Measurements from ENCODE around the gene ST3GAL6. TPM values are rescaled to one million over a fixed set of nuclear protein-coding genes. Genes with fewer than 3 reads are reported as not detected.
"Not testable (repeated sequence)": the region's sequence is repeated elsewhere in the genome, so short reads cannot be mapped to it uniquely, and the experiment has no call there.

The ST3GAL6 gene
- polyA plus RNA-seq, 3 donors, result 21.0 to 49.5 (median 22.8) TPM

- Histone ChIP-seq H3K9me3 (replicated peaks in 1 of 2; ENCODE audit: control insufficient read depth in 1 of 2, insufficient read depth in 1 of 2, low read length in 2 of 2) (peaks cover 0 to 5% of the 10 kb centered on the region in 2 donors), H3K27me3 (ENCODE audit: control insufficient read depth in 2 of 2, insufficient read depth in 2 of 2, low read length in 2 of 2) (no peaks in the 10 kb centered on the region), H3K27ac (ENCODE audit: low read depth in 1 of 2, low read length in 2 of 2) (no peak overlapping the region), H3K9ac (ENCODE audit: insufficient read depth, low read length, poor library complexity, severe bottlenecking) (no peak overlapping the region), H4K20me1 (ENCODE audit: insufficient read depth, low read length) (no peaks in the 10 kb centered on the region), H3K4me1 (ENCODE audit: control insufficient read depth in 1 of 2, insufficient read depth in 2 of 2, low read length in 2 of 2) (no peaks in the 10 kb centered on the region), H3K36me3 (replicated peaks in 1 of 2; ENCODE audit: control insufficient read depth in 1 of 2, insufficient read depth in 2 of 2, low read length in 2 of 2) (no peaks in the 10 kb centered on the region), H2AFZ (ENCODE audit: insufficient read depth, low read depth, low read length, poor library complexity, severe bottlenecking) (no peak overlapping the region), H3K79me2 (ENCODE audit: insufficient read depth, low read length) (no peaks in the 10 kb centered on the region), H3K4me3 (replicated peaks in 1 of 3; ENCODE audit: low read depth in 2 of 3, low read length in 3 of 3) (no peak overlapping the region), H3K4me2 (replicated peaks; ENCODE audit: extremely low read depth, low read length, poor library complexity, severe bottlenecking) (no peak overlapping the region)
- intact Hi-C loops (cut with micrococcal nuclease), result no loop called here
- H3K27ac Mint-ChIP-seq, result no peak overlapping the region
- no peaks in the 10 kb centered on the region for H3K36me3 Mint-ChIP-seq
- no CpG with 5 or more reads among the region's 1 CpG for WGBS (ENCODE audit: insufficient coverage)
- no peaks in the 10 kb centered on the region for H3K4me1 Mint-ChIP-seq
- H3K4me3 Mint-ChIP-seq, result no peak overlapping the region
- no peak for DNase-seq
- H3K27me3 Mint-ChIP-seq (ENCODE audit: low read depth in 3 of 3), result no peaks in the 10 kb centered on the region
- TF ChIP-seq, protein P1, sequence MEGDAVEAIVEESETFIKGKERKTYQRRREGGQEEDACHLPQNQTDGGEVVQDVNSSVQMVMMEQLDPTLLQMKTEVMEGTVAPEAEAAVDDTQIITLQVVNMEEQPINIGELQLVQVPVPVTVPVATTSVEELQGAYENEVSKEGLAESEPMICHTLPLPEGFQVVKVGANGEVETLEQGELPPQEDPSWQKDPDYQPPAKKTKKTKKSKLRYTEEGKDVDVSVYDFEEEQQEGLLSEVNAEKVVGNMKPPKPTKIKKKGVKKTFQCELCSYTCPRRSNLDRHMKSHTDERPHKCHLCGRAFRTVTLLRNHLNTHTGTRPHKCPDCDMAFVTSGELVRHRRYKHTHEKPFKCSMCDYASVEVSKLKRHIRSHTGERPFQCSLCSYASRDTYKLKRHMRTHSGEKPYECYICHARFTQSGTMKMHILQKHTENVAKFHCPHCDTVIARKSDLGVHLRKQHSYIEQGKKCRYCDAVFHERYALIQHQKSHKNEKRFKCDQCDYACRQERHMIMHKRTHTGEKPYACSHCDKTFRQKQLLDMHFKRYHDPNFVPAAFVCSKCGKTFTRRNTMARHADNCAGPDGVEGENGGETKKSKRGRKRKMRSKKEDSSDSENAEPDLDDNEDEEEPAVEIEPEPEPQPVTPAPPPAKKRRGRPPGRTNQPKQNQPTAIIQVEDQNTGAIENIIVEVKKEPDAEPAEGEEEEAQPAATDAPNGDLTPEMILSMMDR (IDR thresholded peaks at IDR 0.05), result no peak
- H3K9me3 Mint-ChIP-seq, result peaks cover 0 to 9% (median 3%) of the 10 kb centered on the region in 7 donors
These were observed 66.2 kb downstream of the ST3GAL6 start for GRCh38 chr3:98829246-98829832.

GRCh38 chr3:98831060-98831459 lies 67.9 kb downstream of the ST3GAL6 start:
- H3K9me3 Mint-ChIP-seq, result peaks cover under 1 to 11% (median 3%) of the 10 kb centered on the region in 7 donors
- 94% methylated on average over 2 of the region's 5 CpGs for WGBS (ENCODE audit: insufficient coverage)
- H3K9ac ChIP-seq (ENCODE audit: insufficient read depth, low read length, poor library complexity, severe bottlenecking); H3K27ac ChIP-seq (ENCODE audit: low read depth in 1 of 2, low read length in 2 of 2); H4K20me1 ChIP-seq (ENCODE audit: insufficient read depth, low read length); H3K9me3 ChIP-seq (replicated peaks in 1 of 2; ENCODE audit: control insufficient read depth in 1 of 2, insufficient read depth in 1 of 2, low read length in 2 of 2); H3K36me3 Mint-ChIP-seq; intact Hi-C loops (cut with micrococcal nuclease); DNase-seq; H3K27ac Mint-ChIP-seq; H3K4me1 ChIP-seq (ENCODE audit: control insufficient read depth in 1 of 2, insufficient read depth in 2 of 2, low read length in 2 of 2); H2AFZ ChIP-seq (ENCODE audit: insufficient read depth, low read depth, low read length, poor library complexity, severe bottlenecking); H3K4me3 Mint-ChIP-seq; H3K27me3 ChIP-seq (ENCODE audit: control insufficient read depth in 2 of 2, insufficient read depth in 2 of 2, low read length in 2 of 2); H3K36me3 ChIP-seq (replicated peaks in 1 of 2; ENCODE audit: control insufficient read depth in 1 of 2, insufficient read depth in 2 of 2, low read length in 2 of 2); H3K4me3 ChIP-seq (replicated peaks in 1 of 3; ENCODE audit: low read depth in 2 of 3, low read length in 3 of 3); H3K27me3 Mint-ChIP-seq (ENCODE audit: low read depth in 3 of 3); H3K79me2 ChIP-seq (ENCODE audit: insufficient read depth, low read length); H3K4me2 ChIP-seq (replicated peaks; ENCODE audit: extremely low read depth, low read length, poor library complexity, severe bottlenecking); H3K4me1 Mint-ChIP-seq: not testable (repeated sequence)
